ENCODE measurements around the gene ELAPOR1.

The ELAPOR1 gene

GRCh38 chr1:109095631-109096030 lies 18.3 kb upstream of the ELAPOR1 start:
- DNase-seq = no peak

GRCh38 chr1:109096120-109096519 lies 17.8 kb upstream of the ELAPOR1 start:
- DNase-seq = no peak

GRCh38 chr1:109099938-109100773 lies 13.8 kb upstream of the ELAPOR1 start:
- DNase-seq = peak; percentile 97

DNA sequence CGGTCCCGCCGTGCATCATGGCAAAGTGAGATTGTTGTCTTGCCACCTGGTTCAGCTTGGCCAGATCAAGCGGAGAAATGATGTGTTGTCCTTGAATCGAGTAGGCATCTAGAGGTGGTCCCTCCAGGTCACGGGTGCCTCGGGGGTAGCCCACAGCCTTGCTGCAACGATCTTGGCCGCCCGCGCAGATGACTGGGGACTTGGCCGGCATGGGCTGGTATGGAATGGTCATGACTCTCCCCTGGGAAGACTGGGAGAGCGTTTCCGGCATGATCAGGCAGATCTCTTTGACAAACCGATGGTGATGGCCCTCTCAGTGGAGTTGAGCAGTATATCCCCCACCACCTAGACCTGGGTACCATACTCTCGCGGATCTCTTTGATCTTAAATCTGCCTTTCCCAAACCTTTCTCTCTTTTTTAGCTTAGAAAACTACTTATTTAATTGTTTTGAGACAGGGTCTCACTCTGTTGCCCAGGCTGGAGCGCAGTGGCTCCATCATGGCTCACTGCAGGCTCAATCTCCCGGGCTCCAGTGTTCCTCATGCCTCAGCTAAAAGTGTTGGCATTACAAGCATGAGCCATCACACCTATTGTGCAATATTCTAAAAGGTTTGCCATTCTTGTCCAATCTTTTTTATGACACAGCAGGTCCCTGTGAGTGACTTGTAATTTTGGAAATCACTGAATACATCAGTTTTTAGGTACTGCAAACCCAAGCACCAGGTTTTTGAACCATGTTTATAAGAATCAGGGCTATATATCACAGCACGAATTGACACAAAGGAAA lies 9.4 kb upstream of the ELAPOR1 start:
- no peak for DNase-seq

DNA sequence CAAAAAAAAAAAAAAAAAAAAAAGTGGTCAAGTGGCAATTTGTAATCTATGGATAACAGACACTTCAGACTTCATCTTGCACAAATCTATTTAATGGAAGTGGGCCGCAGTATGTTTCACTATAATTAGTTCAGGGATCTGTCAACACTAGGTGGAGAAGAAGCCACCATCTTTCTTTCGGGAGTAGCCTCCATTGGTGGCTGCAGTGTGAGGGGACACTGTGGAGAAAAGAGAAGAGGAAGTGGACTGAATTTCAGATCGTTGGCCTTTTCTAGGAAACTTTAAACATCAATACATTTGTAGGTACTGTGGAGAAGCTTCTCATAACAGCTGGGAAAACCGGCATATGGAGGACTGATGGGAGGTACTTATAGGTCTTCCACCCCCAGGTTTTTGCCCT lies 8.0 kb upstream of the ELAPOR1 start:
- DNase-seq = no peak

- no peak for DNase-seq
Observed at GRCh38 chr1:109107785-109108184, 6.1 kb upstream of the ELAPOR1 start.

DNA sequence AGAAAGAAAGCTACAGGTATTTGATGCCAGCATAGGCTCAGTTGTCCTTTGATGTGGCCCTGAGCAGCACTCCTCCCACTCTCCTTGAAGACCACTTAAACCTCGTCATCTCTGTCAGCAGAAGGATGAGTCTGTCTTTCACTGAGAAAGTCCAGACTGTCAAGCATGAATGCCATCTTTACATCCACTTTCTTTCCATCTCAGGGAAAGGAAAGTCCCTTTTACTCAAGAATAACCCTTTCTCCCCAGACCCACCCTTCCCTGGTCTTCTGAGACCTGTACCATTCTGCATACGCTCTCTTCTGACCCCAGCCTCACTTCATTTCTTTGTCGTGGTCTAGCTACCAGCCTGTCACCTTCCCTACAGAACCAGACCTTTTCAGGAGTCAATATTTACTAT lies 4.0 kb upstream of the ELAPOR1 start:
- no peak for DNase-seq

DNA sequence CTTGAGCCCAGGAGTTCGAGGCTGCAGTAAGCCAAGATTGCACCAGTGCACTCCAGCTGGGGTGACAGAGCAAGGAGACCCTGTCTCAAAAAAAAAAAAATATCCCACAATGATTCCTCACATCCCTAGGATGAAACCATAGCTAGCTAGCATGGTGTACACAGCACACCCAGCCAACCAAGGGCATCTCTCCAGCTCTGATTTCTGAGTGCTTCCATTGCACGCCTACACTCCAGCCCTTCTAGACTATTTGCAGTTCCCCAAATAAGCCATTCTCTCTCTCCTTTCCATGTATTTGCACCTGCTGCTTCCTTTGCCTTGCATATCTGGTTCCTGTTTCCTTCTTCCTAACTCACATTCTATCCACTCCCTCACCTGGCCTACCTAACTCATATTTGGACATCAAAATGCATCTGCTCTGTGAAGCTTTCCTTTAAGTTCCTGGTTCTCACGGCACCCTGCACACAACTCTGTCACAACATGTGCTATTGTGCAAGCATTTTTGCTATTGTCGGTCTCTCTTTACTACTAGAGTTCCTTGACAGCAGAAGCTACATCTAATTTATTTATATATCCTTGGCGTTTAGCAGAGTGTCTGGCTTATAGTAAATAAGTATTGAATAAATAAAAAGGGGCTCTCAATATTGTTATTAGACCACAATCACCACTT lies 2.4 kb upstream of the ELAPOR1 start:
- no peak for DNase-seq

GRCh38 chr1:109112056-109112651 lies 1.8 kb upstream of the ELAPOR1 start:
- DNase-seq = no peak

- DNase-seq = peak; percentile 88
Observed at GRCh38 chr1:109112652-109113285, 1.1 kb upstream of the ELAPOR1 start.

DNA sequence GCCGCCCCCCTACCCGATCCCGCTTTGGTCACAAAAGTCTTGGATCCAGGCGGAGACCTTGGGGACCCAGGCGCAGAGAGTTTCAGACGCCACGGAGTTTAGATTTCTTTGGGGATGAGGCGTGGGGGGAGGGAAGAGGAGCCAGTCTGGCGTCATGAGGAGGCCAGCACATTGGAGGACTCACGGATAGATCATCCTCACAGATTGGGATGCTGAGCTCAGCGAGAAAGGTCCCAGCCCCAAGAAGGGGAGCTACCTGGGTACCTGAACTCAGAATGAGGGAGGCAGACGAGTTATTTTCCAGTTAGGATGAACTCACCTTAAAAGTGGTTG lies 393 bp downstream of the ELAPOR1 start:
- no peak for DNase-seq

DNA sequence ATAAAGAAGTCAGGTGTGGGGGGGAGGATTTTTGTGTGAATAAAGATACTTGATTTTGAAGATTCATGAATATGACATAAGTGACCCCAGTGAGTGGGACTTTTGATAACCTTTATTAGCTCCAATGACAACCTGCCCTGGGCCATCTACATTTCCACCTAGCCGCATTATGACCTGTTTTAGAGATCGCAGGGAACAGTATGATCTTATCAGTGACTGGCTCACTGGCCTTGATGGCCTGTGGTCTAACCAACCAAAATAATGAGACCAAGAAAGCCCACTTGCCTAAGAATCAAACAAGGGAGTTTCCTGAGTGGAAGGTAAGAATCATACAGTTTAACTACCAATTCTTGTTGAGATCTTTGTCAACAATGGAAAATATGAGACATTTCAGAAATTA lies 1.8 kb downstream of the ELAPOR1 start:
- DNase-seq = no peak

- DNase-seq = no peak
Observed at GRCh38 chr1:109116286-109116685, 2.4 kb downstream of the ELAPOR1 start.

GRCh38 chr1:109118089-109118488 lies 4.2 kb downstream of the ELAPOR1 start:
- no peak for DNase-seq

DNA sequence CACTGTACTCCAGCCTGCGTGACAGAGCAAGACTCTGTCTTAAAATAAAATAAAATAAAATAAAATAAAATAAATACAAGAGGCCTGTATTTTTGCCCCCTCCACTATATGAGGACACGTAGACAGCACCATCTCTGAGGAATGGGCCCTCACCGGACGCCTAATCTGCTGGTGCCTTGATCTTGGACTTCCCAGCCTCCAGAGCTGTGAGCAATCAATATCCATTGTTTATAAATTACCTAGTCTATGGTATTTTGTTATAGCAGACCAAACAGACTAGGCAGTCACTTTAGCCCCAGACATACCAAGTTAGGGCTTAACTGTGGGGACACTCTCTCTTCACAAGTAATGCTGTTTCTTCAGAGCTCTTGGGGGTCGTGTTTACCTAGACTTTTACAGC lies 6.4 kb downstream of the ELAPOR1 start:
- DNase-seq = no peak

- no peak for DNase-seq
Observed at GRCh38 chr1:109131059-109131458, 17.1 kb downstream of the ELAPOR1 start.

DNA sequence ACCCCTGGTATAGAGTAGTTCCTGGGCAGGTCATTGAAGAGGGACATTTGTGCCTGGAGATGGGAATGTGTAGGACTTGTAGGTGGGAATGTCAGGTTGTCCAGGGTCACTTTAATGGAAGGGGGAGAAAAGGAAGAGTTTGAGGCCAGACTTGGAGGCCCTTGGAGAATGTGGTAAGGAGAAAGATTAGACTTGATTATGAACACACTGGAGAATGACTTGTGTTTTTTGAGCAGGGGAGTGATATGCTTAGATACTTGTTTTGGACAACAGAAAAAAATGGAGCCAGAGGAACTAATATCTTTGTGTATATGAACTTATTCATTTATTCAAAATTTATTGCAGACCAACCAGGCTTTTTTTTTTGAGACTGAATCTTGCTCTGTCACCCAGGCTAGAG lies 17.9 kb downstream of the ELAPOR1 start:
- DNase-seq = no peak

GRCh38 chr1:109133002-109133706 lies 19.2 kb downstream of the ELAPOR1 start:
- no peak for DNase-seq

GRCh38 chr1:109133815-109134214 lies 19.9 kb downstream of the ELAPOR1 start:
- DNase-seq = no peak

- no peak for DNase-seq
Observed at GRCh38 chr1:109134423-109134822, 20.5 kb downstream of the ELAPOR1 start.

DNA sequence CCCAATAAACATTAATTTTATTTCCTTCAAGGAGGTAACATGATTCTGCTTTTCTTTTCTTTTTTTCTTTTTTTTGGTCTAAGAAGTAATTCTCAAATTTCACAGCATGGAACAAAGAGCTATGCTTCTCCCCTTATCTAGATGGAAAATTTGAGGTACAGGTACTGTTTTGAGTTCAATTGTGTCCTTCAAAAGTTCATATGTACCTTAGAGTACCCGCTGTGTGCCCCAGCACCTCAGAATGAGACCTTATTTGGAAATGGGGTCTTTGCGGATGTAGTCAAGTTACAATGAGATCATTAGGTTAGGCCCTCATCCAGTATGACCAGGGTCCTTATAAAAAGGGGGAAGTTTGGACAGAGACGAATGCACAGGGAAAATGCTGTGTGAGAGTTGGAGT lies 22.0 kb downstream of the ELAPOR1 start:
- DNase-seq = no peak

- DNase-seq = no peak
Observed at GRCh38 chr1:109136766-109137165, 22.9 kb downstream of the ELAPOR1 start.

Data from DMS79 (cell line).